ENCODE results near the gene HOXB7.

Gene HOXB7

GRCh38 chr17:48636177-48637018 lies 25.6 kb upstream of the HOXB7 start:
- TF ChIP-seq CTCF (IDR thresholded peaks at IDR 0.05; ENCODE audit: insufficient read depth, low read depth, low read length, missing control alignments): peak; percentile 69
- no peak overlapping the region for H3K4me3 ChIP-seq (ENCODE audit: low read depth, low read length)
- peak; percentile 77 for DNase-seq (ENCODE audit: low read depth)

GRCh38 chr17:48634493-48635208 lies 23.8 kb upstream of the HOXB7 start:
- no peak for TF ChIP-seq CTCF (IDR thresholded peaks at IDR 0.05; ENCODE audit: insufficient read depth, low read depth, low read length, missing control alignments)
- no peak overlapping the region for H3K4me3 ChIP-seq (ENCODE audit: low read depth, low read length)
- DNase-seq (ENCODE audit: low read depth): no peak

GRCh38 chr17:48633266-48633677 lies 22.5 kb upstream of the HOXB7 start:
- no peak for DNase-seq (ENCODE audit: low read depth)
- no peak overlapping the region for H3K4me3 ChIP-seq (ENCODE audit: low read depth, low read length)
- TF ChIP-seq CTCF (IDR thresholded peaks at IDR 0.05; ENCODE audit: insufficient read depth, low read depth, low read length, missing control alignments): no peak

GRCh38 chr17:48632579-48633265 lies 21.9 kb upstream of the HOXB7 start:
- no peak for TF ChIP-seq CTCF (IDR thresholded peaks at IDR 0.05; ENCODE audit: insufficient read depth, low read depth, low read length, missing control alignments)
- DNase-seq (ENCODE audit: low read depth): no peak
- no peak overlapping the region for H3K4me3 ChIP-seq (ENCODE audit: low read depth, low read length)

GRCh38 chr17:48631693-48632578 lies 21.1 kb upstream of the HOXB7 start:
- DNase-seq (ENCODE audit: low read depth): peak; percentile 81
- no peak overlapping the region for H3K4me3 ChIP-seq (ENCODE audit: low read depth, low read length)

More at GRCh38 chr17:48631693-48632578, 21.1 kb upstream of the HOXB7 start:
- no peak for TF ChIP-seq CTCF (IDR thresholded peaks at IDR 0.05; ENCODE audit: insufficient read depth, low read depth, low read length, missing control alignments)

Data from GM12865 (cell line).